ENCODE results near the gene CNTN4. TPM values are rescaled to one million over a fixed set of nuclear protein-coding genes. Genes with fewer than 3 reads are reported as not detected.
A peak's percentile ranks its signal among the peaks of the same experiment; 100 is the strongest.

CNTN4 gene
- total RNA-seq, 1 experiment from 2014 or later: 2.9 TPM

DNA sequence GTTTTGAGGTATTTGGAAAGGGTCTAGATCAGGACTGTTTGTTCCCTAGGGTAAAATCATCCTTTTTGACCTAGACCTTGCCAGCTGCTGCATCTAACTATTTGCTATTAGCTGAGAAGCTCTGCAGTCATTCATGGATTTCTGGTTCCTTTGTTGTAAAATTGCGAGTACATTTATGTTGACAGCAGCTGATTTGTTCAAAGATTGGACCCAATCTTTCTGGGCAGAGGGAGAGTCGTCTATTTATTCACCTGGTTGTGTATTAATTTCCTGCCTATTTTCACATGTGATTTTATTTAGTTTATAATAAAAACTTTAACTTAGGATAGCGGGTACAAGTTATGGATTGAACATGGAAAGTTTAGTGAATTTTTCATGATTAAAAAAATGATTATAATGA is 236.3 kb downstream of the CNTN4 start:
- Mint-ChIP-seq H3K9me3 (ENCODE audit: low read depth, unreplicated experiment) (peaks cover 2% of the 10 kb centered on the region), H3K4me3 (ENCODE audit: low read depth, unreplicated experiment) (no peak overlapping the region), H3K36me3 (ENCODE audit: insufficient read depth, unreplicated experiment) (no peaks in the 10 kb centered on the region), H3K4me1 (ENCODE audit: low read depth, unreplicated experiment) (no peaks in the 10 kb centered on the region), H3K27ac (ENCODE audit: unreplicated experiment) (no peak overlapping the region), H3K27me3 (ENCODE audit: unreplicated experiment) (no peaks in the 10 kb centered on the region)
- CTCF ChIA-PET: interaction anchor here (0.7 kb wide), 1 partner anchor 1233 kb away, joined by 4 read pairs; no protein-coding TSS in a partner anchor
- TF ChIP-seq, protein P1, sequence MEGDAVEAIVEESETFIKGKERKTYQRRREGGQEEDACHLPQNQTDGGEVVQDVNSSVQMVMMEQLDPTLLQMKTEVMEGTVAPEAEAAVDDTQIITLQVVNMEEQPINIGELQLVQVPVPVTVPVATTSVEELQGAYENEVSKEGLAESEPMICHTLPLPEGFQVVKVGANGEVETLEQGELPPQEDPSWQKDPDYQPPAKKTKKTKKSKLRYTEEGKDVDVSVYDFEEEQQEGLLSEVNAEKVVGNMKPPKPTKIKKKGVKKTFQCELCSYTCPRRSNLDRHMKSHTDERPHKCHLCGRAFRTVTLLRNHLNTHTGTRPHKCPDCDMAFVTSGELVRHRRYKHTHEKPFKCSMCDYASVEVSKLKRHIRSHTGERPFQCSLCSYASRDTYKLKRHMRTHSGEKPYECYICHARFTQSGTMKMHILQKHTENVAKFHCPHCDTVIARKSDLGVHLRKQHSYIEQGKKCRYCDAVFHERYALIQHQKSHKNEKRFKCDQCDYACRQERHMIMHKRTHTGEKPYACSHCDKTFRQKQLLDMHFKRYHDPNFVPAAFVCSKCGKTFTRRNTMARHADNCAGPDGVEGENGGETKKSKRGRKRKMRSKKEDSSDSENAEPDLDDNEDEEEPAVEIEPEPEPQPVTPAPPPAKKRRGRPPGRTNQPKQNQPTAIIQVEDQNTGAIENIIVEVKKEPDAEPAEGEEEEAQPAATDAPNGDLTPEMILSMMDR (IDR thresholded peaks at IDR 0.05; ENCODE audit: unreplicated experiment): no peak
- BruUV-seq (replicated peaks): no TSS peak
- intact Hi-C loops (cut with micrococcal nuclease; ENCODE audit: unreplicated experiment): no loop called here
- DNase-seq: no peak

DNA sequence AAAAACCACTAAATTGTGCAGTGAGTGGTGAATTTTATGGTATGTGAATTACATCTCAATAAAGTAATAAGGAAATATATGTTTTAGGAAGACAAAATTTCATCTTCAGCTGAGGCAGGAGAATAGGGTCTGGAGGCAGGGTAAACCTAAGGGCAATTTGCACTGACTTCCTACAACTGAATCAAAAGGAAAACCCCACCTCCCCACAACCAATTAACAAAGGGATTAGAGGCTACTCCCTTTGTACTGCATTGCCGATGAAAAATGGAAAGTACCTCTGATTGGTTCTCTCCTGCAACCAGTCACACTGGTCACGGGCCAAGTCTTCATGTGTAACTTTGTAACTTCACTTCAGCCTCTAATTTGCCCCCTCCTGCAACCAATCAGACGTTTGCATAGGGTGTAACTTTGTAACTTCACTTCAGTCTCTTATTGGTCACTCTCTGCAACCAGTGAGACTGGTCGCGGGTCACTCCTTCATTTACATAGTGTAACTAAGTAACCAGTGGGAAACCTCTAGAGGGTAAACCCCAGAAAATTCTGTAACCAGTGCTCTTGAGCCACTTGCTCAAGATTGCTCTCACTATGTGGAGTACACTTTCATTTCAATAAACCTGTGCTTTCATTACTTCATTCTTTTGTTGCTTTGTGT is 244.5 kb downstream of the CNTN4 start:
- Mint-ChIP-seq H3K9me3 (ENCODE audit: low read depth, unreplicated experiment) (no peaks in the 10 kb centered on the region), H3K36me3 (ENCODE audit: insufficient read depth, unreplicated experiment) (no peaks in the 10 kb centered on the region), H3K4me1 (ENCODE audit: low read depth, unreplicated experiment) (no peaks in the 10 kb centered on the region), H3K4me3 (ENCODE audit: low read depth, unreplicated experiment) (no peak overlapping the region), H3K27ac (ENCODE audit: unreplicated experiment) (no peak overlapping the region), H3K27me3 (ENCODE audit: unreplicated experiment) (no peaks in the 10 kb centered on the region)
- TF ChIP-seq, protein P1 (IDR thresholded peaks at IDR 0.05; ENCODE audit: unreplicated experiment): no peak
- DNase-seq: no peak
- intact Hi-C loops (cut with micrococcal nuclease; ENCODE audit: unreplicated experiment): no loop called here
- CTCF ChIA-PET: no interaction called here
- no TSS peak for BruUV-seq (replicated peaks)

DNA sequence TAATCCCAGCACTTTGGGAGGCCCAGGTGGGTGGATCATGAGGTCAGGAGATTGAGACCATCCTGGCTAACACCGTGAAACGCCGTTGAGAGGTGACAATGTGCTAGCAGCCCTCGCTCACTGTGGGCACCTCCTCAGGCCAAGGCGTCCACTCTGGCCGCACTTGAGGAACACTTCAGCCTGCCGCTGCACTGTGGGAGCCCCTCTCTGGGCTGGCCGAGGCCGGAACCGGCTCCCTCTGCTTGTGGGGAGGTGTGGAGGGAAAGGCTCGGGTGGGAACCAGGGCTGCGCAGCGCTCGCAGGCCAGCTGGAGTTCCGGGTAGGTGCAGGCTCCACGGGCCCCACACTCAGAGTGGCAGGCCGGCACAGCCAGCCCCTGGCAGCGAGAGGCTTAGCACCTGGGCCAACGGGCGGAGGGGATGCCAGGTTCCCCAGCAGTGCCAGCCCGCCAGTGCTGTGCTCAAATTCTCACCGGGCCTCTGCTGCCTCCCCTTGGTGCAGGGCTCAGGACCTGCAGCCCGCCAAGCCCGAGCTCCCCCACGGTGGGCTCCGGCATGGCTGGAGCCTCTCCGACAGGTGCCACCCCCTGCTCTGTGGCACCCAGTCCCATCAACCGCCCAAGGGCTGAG is 253.6 kb downstream of the CNTN4 start:
- no peaks in the 10 kb centered on the region for H3K36me3 Mint-ChIP-seq (ENCODE audit: insufficient read depth, unreplicated experiment)
- no peak overlapping the region for H3K4me3 Mint-ChIP-seq (ENCODE audit: low read depth, unreplicated experiment)
- DNase-seq: no peak
- no TSS peak for BruUV-seq (replicated peaks)
- intact Hi-C loops (cut with micrococcal nuclease; ENCODE audit: unreplicated experiment): no loop called here
- H3K9me3 Mint-ChIP-seq (ENCODE audit: low read depth, unreplicated experiment): peaks cover 11% of the 10 kb centered on the region
- CTCF ChIA-PET: no interaction called here
- TF ChIP-seq, protein P1 (IDR thresholded peaks at IDR 0.05; ENCODE audit: unreplicated experiment): no peak
- no peak overlapping the region for H3K27ac Mint-ChIP-seq (ENCODE audit: unreplicated experiment)
- H3K27me3 Mint-ChIP-seq (ENCODE audit: unreplicated experiment): no peaks in the 10 kb centered on the region
- H3K4me1 Mint-ChIP-seq (ENCODE audit: low read depth, unreplicated experiment): no peaks in the 10 kb centered on the region

DNA sequence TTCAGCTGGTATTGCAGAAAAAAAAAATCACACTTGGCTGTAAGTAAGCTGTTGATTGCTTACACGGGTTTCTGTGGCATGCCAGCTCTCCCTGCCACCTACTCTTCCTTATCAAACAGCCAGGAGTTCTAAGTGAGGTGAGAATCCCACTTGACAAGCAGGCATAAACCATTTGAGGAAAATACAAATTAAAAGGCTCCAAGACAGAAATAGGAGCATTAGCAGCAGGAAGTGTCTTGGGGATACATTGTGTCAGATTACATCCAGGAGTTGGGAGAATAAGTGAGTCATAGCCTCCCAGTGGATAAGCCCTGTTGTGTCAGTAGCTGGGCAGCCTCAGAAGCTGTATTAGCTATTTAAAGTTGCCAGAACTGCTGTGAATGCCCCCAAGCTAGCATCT is 256.0 kb downstream of the CNTN4 start:
- no peak overlapping the region for H3K27ac Mint-ChIP-seq (ENCODE audit: unreplicated experiment)
- DNase-seq: peak; percentile 2
- intact Hi-C loops (cut with micrococcal nuclease; ENCODE audit: unreplicated experiment): no loop called here
- CTCF ChIA-PET: no interaction called here
- H3K4me3 Mint-ChIP-seq (ENCODE audit: low read depth, unreplicated experiment): no peak overlapping the region
- BruUV-seq (replicated peaks): no TSS peak
- H3K27me3 Mint-ChIP-seq (ENCODE audit: unreplicated experiment): no peaks in the 10 kb centered on the region
- no peaks in the 10 kb centered on the region for H3K36me3 Mint-ChIP-seq (ENCODE audit: insufficient read depth, unreplicated experiment)
- TF ChIP-seq, protein P1 (IDR thresholded peaks at IDR 0.05; ENCODE audit: unreplicated experiment): no peak
- no peaks in the 10 kb centered on the region for H3K4me1 Mint-ChIP-seq (ENCODE audit: low read depth, unreplicated experiment)
- peaks cover 10% of the 10 kb centered on the region for H3K9me3 Mint-ChIP-seq (ENCODE audit: low read depth, unreplicated experiment)
